OCI-LY1 (cell line): ENCODE results near the gene HIRA.
A peak's percentile ranks its signal among the peaks of the same experiment; 100 is the strongest.

ENCODE experiments used
- H2AFZ ChIP-seq: fragments of 200-600 bp; sonication (generic), shearing (Covaris generic); 2 replicates; pipeline ENCODE4 v1.6.0; 2014; ENCODE audit warnings: antibody characterized with exemption, mild to moderate bottlenecking, low read length
- H3F3A ChIP-seq: fragments of 200-600 bp; sonication (generic), shearing (Covaris generic); 2 replicates; pipeline ENCODE4 v1.6.0; 2014; ENCODE audit warnings: mild to moderate bottlenecking, antibody characterized with exemption, low read length, moderate library complexity; ENCODE audit not compliant: insufficient read depth
- H3K27ac ChIP-seq: fragments of 200-600 bp; sonication (generic); 2 replicates; pipeline ENCODE4 v1.5.1; 2014; ENCODE audit warnings: low read length, mixed run types, mild to moderate bottlenecking, low read depth; ENCODE audit not compliant: poor library complexity, severe bottlenecking
- H3K27me3 ChIP-seq: fragments of 200-600 bp; sonication (generic); 2 replicates; pipeline ENCODE4 v1.6.0; 2014; ENCODE audit warnings: antibody characterized with exemption, mild to moderate bottlenecking, low read length, moderate library complexity; ENCODE audit not compliant: insufficient read depth
- H3K36me3 ChIP-seq: fragments of 200-600 bp; sonication (generic); 2 replicates; pipeline ENCODE4 v1.6.1; 2014; ENCODE audit warnings: mild to moderate bottlenecking, antibody characterized with exemption, low read length, moderate library complexity, mixed read lengths; ENCODE audit not compliant: insufficient read depth
- H3K4me1 ChIP-seq: fragments of 200-600 bp; sonication (generic); 2 replicates; pipeline ENCODE4 v1.5.1; 2014; ENCODE audit warnings: mild to moderate bottlenecking, low read length, moderate library complexity; ENCODE audit not compliant: insufficient read depth, severe bottlenecking
- H3K4me2 ChIP-seq: fragments of 200-600 bp; sonication (generic), shearing (Covaris generic); 2 replicates; pipeline ENCODE4 v1.6.1; 2014; ENCODE audit warnings: low read length
- H3K4me3 ChIP-seq: fragments of 200-600 bp; sonication (generic); 2 replicates; pipeline ENCODE4 v1.5.1; 2014; ENCODE audit warnings: low read length, low read depth, mild to moderate bottlenecking, mixed read lengths; ENCODE audit not compliant: poor library complexity, severe bottlenecking
- H3K79me2 ChIP-seq: fragments of 200-600 bp; shearing (Covaris generic); 2 replicates; pipeline ENCODE4 v1.6.1; 2016; ENCODE audit warnings: mixed run types, low read length, mixed read lengths; ENCODE audit not compliant: insufficient read depth
- H3K9ac ChIP-seq: fragments of 200-600 bp; sonication (generic), shearing (Covaris generic); 2 replicates; pipeline ENCODE4 v1.6.1; 2014; ENCODE audit warnings: mild to moderate bottlenecking, low read length, mixed read lengths
- H3K9me2 ChIP-seq: fragments of 200-600 bp; sonication (generic), shearing (Covaris generic); 2 replicates; pipeline ENCODE4 v1.6.1; 2014; ENCODE audit warnings: low read depth, mild to moderate bottlenecking, low read length, mixed read lengths
- H3K9me3 ChIP-seq: fragments of 200-600 bp; shearing (Covaris generic); 2 replicates; pipeline ENCODE4 v1.6.1; 2014; ENCODE audit warnings: low read length, mixed read lengths
- H4K20me1 ChIP-seq: fragments of 200-600 bp; sonication (generic), shearing (Covaris generic); 2 replicates; pipeline ENCODE4 v1.6.0; 2016; ENCODE audit warnings: mild to moderate bottlenecking, low read length; ENCODE audit not compliant: insufficient read depth
- EZH2 ChIP-seq: fragments of 200-600 bp; sonication (generic), shearing (Covaris generic); IDR thresholded peaks from 2 replicates; pipeline ENCODE4 v1.8.0; 2017; ENCODE audit warnings: borderline replicate concordance, mixed run types, mild to moderate bottlenecking, antibody characterized with exemption, low read length, moderate library complexity, mixed read lengths
- TF ChIP-seq, protein P1 (sequence below): fragments of 200-600 bp; sonication (generic), shearing (Covaris generic); IDR thresholded peaks from 2 replicates; pipeline ENCODE4 v1.5.1; 2017; ENCODE audit warnings: mild to moderate bottlenecking, antibody characterized with exemption, low read length, moderate library complexity, mixed read lengths

The HIRA gene

DNA sequence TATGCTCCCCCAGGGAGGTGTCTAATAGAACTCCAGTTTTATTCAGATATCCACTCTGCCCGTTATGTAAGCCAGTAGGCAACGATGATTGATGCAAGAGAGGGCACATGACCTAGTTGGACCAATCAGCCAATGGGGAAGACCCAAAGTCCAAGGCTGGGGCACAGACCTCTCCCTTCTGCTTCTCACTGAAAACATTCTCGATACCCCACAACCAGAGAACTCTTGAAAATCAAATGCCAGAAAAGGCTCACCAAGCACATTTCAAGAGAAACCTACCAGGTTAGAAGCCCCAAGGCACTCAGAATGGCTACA, 7.4 kb downstream of the HIRA start:
- no peaks in the 10 kb centered on the region; the same call in 1 of the 2 replicates for H3F3A ChIP-seq
- H3K4me2 ChIP-seq: no peak overlapping the region
- no peak overlapping the region for H3K4me3 ChIP-seq
- H3K27me3 ChIP-seq: no peaks in the 10 kb centered on the region
- no peak overlapping the region for H3K9ac ChIP-seq
- no peaks in the 10 kb centered on the region for H3K9me2 ChIP-seq
- TF ChIP-seq, protein P1, sequence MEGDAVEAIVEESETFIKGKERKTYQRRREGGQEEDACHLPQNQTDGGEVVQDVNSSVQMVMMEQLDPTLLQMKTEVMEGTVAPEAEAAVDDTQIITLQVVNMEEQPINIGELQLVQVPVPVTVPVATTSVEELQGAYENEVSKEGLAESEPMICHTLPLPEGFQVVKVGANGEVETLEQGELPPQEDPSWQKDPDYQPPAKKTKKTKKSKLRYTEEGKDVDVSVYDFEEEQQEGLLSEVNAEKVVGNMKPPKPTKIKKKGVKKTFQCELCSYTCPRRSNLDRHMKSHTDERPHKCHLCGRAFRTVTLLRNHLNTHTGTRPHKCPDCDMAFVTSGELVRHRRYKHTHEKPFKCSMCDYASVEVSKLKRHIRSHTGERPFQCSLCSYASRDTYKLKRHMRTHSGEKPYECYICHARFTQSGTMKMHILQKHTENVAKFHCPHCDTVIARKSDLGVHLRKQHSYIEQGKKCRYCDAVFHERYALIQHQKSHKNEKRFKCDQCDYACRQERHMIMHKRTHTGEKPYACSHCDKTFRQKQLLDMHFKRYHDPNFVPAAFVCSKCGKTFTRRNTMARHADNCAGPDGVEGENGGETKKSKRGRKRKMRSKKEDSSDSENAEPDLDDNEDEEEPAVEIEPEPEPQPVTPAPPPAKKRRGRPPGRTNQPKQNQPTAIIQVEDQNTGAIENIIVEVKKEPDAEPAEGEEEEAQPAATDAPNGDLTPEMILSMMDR: no peak
- no peak for TF ChIP-seq EZH2
- H3K27ac ChIP-seq: no peak overlapping the region
- H4K20me1 ChIP-seq: no peaks in the 10 kb centered on the region
- H3K4me1 ChIP-seq: peaks cover 43% of the 10 kb centered on the region
- peaks cover 18% of the 10 kb centered on the region; the same call in 1 of the 2 replicates for H3K36me3 ChIP-seq
- no peak overlapping the region for H2AFZ ChIP-seq
- peaks cover 97% of the 10 kb centered on the region for H3K79me2 ChIP-seq
- H3K9me3 ChIP-seq: no peaks in the 10 kb centered on the region

DNA sequence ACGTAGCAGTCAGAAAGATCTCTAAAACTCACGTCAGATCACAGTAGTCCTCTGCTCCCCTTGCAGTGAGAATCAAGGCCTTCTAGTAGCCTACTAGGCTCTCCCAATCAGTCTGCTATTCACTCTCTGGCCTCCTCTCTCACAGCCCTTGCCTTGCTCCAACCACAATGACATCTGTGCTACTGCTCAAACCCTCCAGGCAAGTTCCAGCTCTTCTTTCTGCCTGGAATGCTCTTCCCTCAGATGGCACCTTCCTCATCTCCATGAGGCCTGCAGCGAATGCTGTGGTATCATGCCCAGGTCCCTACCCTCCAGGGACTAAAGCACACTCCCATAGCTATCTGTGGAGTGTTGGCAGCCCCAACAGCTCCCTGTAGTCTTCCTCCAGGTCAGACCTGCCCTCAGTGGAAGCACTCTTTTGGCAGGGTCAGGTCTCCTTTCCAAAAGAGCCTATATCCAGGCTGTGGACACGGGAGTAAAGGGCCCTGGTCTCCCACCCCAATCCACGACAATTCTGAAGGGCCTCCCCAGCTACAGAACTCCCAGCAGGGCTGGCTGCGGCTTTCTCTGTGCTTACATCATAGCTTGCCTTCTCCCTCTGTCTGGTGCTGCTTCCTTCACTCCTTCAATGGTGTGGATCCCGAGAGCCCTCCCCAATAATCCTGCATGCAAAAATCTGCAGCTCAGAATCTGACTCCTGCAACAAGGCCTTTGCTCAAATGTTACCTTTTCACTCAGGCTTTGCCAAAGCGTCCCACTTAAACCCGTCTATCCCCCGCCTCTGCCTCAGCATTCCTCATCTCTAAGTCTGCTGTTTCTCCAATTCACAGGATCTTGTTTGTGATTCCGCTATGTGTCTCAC, 8.9 kb downstream of the HIRA start:
- Histone ChIP-seq H3F3A (no peaks in the 10 kb centered on the region; the same call in 1 of the 2 replicates), H3K4me3 (no peak overlapping the region), H3K9ac (no peak overlapping the region), H3K36me3 (peaks cover 17% of the 10 kb centered on the region; the same call in 1 of the 2 replicates), H2AFZ (no peak overlapping the region), H3K4me1 (peaks cover 37% of the 10 kb centered on the region), H3K4me2 (no peak overlapping the region), H3K27ac (no peak overlapping the region), H3K9me3 (no peaks in the 10 kb centered on the region), H4K20me1 (no peaks in the 10 kb centered on the region), H3K9me2 (no peaks in the 10 kb centered on the region), H3K79me2 (peaks cover 97% of the 10 kb centered on the region), H3K27me3 (no peaks in the 10 kb centered on the region)
- TF ChIP-seq, protein P1: no peak
- no peak for TF ChIP-seq EZH2

DNA sequence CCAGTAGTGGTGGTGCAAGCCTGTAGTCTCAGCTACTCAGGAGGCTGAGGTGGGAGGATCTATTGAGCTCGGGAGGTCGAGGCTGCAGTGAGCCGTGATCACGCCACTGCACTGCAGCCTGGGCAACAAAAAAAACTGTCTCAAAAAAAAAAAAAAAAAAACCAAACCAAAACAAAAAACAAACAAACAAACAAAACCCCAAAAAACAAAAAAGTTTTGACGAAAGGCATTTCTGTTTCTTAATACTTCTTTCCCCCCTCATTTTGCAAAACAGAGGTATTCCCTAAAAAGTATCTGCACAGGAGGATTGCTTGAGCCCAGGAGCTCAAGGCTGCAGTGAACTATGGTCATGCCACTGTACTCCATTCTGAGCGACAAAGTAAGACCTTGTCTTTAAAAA, 11.2 kb downstream of the HIRA start:
- no peaks in the 10 kb centered on the region for H3K9me3 ChIP-seq
- H2AFZ ChIP-seq: no peak overlapping the region
- no peaks in the 10 kb centered on the region; the same call in 1 of the 2 replicates for H3F3A ChIP-seq
- H3K9me2 ChIP-seq: no peaks in the 10 kb centered on the region
- no peak for TF ChIP-seq EZH2
- TF ChIP-seq, protein P1: no peak
- peaks cover 97% of the 10 kb centered on the region for H3K79me2 ChIP-seq
- no peaks in the 10 kb centered on the region for H3K27me3 ChIP-seq
- peaks cover 26% of the 10 kb centered on the region for H3K4me1 ChIP-seq
- H3K4me2 ChIP-seq: peak overlapping the region; percentile 13; the same call in 1 of the 2 replicates
- peak overlapping the region; percentile 86 for H3K27ac ChIP-seq
- no peaks in the 10 kb centered on the region for H4K20me1 ChIP-seq
- H3K4me3 ChIP-seq: no peak overlapping the region
- H3K9ac ChIP-seq: no peak overlapping the region
- H3K36me3 ChIP-seq: peaks cover 31% of the 10 kb centered on the region
